SK-N-MC (cell line): Measurements from ENCODE around the gene SMCP.

Experiments used
- DNase-seq: peaks from one replicate; pipeline ENCODE4 v3.0.0-alpha.2; 2011; ENCODE audit warnings: low read depth, low spot score
- H3K27ac ChIP-seq: fragments of 200-600 bp; sonication (generic); 2 replicates; pipeline ENCODE4 v1.5.1; 2016; ENCODE audit warnings: mixed run types
- H3K36me3 ChIP-seq: fragments of 200-600 bp; sonication (generic); 2 replicates; pipeline ENCODE4 v1.6.1; 2017; ENCODE audit warnings: antibody characterized with exemption, low read length, mixed read lengths; ENCODE audit not compliant: insufficient read depth
- H3K4me3 ChIP-seq: fragments of 200-600 bp; sonication (generic); 2 replicates; pipeline ENCODE4 v1.5.1; 2016
- H3K9ac ChIP-seq: fragments of 200-600 bp; sonication (generic); 2 replicates; pipeline ENCODE4 v1.8.0; 2017; ENCODE audit warnings: mixed run types, mixed read lengths; ENCODE audit not compliant: insufficient read length
- H3K9me3 ChIP-seq: fragments of 200-600 bp; sonication (generic); 2 replicates; pipeline ENCODE4 v1.6.1; 2017; ENCODE audit warnings: low read depth, mild to moderate bottlenecking, antibody characterized with exemption, low read length, moderate library complexity, mixed read lengths
- EZH2 ChIP-seq: fragments of 200-600 bp; sonication (generic); IDR thresholded peaks from one replicate; pipeline ENCODE4 v1.6.1; 2017; ENCODE audit warnings: antibody characterized with exemption
- FOXP2 ChIP-seq: optimal IDR thresholded peaks from 2 replicates; pipeline ENCODE3; 2011; ENCODE audit warnings: mild to moderate bottlenecking, moderate library complexity; ENCODE audit not compliant: insufficient read depth; ENCODE audit errors: extremely low read length, control extremely low read depth
- POLR2AphosphoS5 ChIP-seq: IDR thresholded peaks from 2 replicates; pipeline ENCODE4 v1.6.1; 2012; ENCODE audit warnings: mild to moderate bottlenecking, low read depth, low read length, borderline replicate concordance

The SMCP gene

GRCh38 chr1:152902636-152903035 is 24.5 kb downstream of the SMCP start:
- Histone ChIP-seq H3K27ac (no peak overlapping the region), H3K9ac (no peak overlapping the region), H3K9me3 (no peaks in the 10 kb centered on the region), H3K36me3 (no peaks in the 10 kb centered on the region), H3K4me3 (no peak overlapping the region)
- TF ChIP-seq FOXP2 (no peak), EZH2 (no peak), POLR2AphosphoS5 (no peak)
- no peak for DNase-seq

- no peak overlapping the region for H3K4me3 ChIP-seq
- H3K9me3 ChIP-seq, result no peaks in the 10 kb centered on the region
- no peak overlapping the region for H3K27ac ChIP-seq
- no peak overlapping the region for H3K9ac ChIP-seq
- TF ChIP-seq EZH2 (no peak), POLR2AphosphoS5 (no peak), FOXP2 (no peak)
- DNase-seq, result no peak
- H3K36me3 ChIP-seq, result no peaks in the 10 kb centered on the region
Measured at GRCh38 chr1:152904688-152905440, 26.7 kb downstream of the SMCP start.

- no peak overlapping the region for H3K9ac ChIP-seq
- TF ChIP-seq EZH2 (no peak), POLR2AphosphoS5 (no peak), FOXP2 (no peak)
- H3K36me3 ChIP-seq, result no peaks in the 10 kb centered on the region
- H3K9me3 ChIP-seq, result no peaks in the 10 kb centered on the region
- no peak overlapping the region for H3K4me3 ChIP-seq
- DNase-seq, result no peak
- H3K27ac ChIP-seq, result no peak overlapping the region
Measured at GRCh38 chr1:152906023-152906565, 28.0 kb downstream of the SMCP start.

GRCh38 chr1:152907686-152908601 is 29.8 kb downstream of the SMCP start, which contains the start of gene IVL:
TSS of gene IVL (plus strand) at chr1:152908546. CDS start at chr1:152909798, 1,252 bp downstream.
- Histone ChIP-seq H3K9me3 (no peaks in the 10 kb centered on the region), H3K4me3 (no peak within 1 kb of the TSS), H3K27ac (no peak within 1 kb of the TSS), H3K9ac (no peak within 1 kb of the TSS), H3K36me3 (no peaks in the 10 kb centered on the region)
- TF ChIP-seq FOXP2 (no peak), EZH2 (no peak), POLR2AphosphoS5 (no peak)
- DNase-seq, result no peak

- Histone ChIP-seq H3K9me3 (no peaks in the 10 kb centered on the region), H3K9ac (no peak overlapping the region), H3K36me3 (no peaks in the 10 kb centered on the region), H3K27ac (no peak overlapping the region), H3K4me3 (no peak overlapping the region)
- DNase-seq, result no peak
- TF ChIP-seq FOXP2, result no peak
- TF ChIP-seq POLR2AphosphoS5, result no peak
- TF ChIP-seq EZH2, result no peak
Measured at GRCh38 chr1:152909206-152909605, 31.1 kb downstream of the SMCP start.

- TF ChIP-seq FOXP2 (no peak), POLR2AphosphoS5 (no peak), EZH2 (no peak)
- no peak overlapping the region for H3K4me3 ChIP-seq
Measured at GRCh38 chr1:152912471-152912870, 34.3 kb downstream of the SMCP start.

GRCh38 chr1:152912900-152913299 is 34.8 kb downstream of the SMCP start:
- no peak for DNase-seq
- no peak overlapping the region for H3K27ac ChIP-seq
- no peaks in the 10 kb centered on the region for H3K9me3 ChIP-seq
- H3K4me3 ChIP-seq, result no peak overlapping the region
- H3K36me3 ChIP-seq, result no peaks in the 10 kb centered on the region
- H3K9ac ChIP-seq, result no peak overlapping the region
- TF ChIP-seq EZH2, result no peak
- no peak for TF ChIP-seq FOXP2
- TF ChIP-seq POLR2AphosphoS5, result no peak

More at GRCh38 chr1:152912471-152912870, 34.3 kb downstream of the SMCP start:
- no peak for DNase-seq
- Histone ChIP-seq H3K27ac (no peak overlapping the region), H3K9ac (no peak overlapping the region), H3K9me3 (no peaks in the 10 kb centered on the region), H3K36me3 (no peaks in the 10 kb centered on the region)

- H3K4me3 ChIP-seq, result no peak overlapping the region
- no peak overlapping the region for H3K27ac ChIP-seq
- TF ChIP-seq FOXP2 (no peak), EZH2 (no peak), POLR2AphosphoS5 (no peak)
- H3K9me3 ChIP-seq, result no peaks in the 10 kb centered on the region
- no peaks in the 10 kb centered on the region for H3K36me3 ChIP-seq
- H3K9ac ChIP-seq, result no peak overlapping the region
- DNase-seq, result no peak
Measured at GRCh38 chr1:152917794-152918193, 39.7 kb downstream of the SMCP start.
